Measurements from ENCODE around the gene CACNA1E. TPM values are rescaled to one million over a fixed set of nuclear protein-coding genes. Genes with fewer than 3 reads are reported as not detected.

Gene CACNA1E
- total and polyA plus RNA-seq, 2 of the 4 experiments (the other 2 are of a cell fraction) = not detected

- H3K23ac ChIP-seq (ENCODE audit: low read depth, low read length) = no peak overlapping the region
- no peak overlapping the region for H3K27ac ChIP-seq (ENCODE audit: insufficient read depth, low read length)
- H3K27me3 ChIP-seq (ENCODE audit: control insufficient read depth, insufficient read depth, low read length) = no peaks in the 10 kb centered on the region
- no peak overlapping the region for H2BK15ac ChIP-seq (ENCODE audit: low read depth, low read length)
- no peak overlapping the region for H4K5ac ChIP-seq (ENCODE audit: low read depth, low read length)
- no peak overlapping the region for H3K9ac ChIP-seq (ENCODE audit: low read depth, low read length)
- H3K9me1 ChIP-seq (ENCODE audit: insufficient read depth, low read length) = no peaks in the 10 kb centered on the region
- H2AFZ ChIP-seq (replicated peaks; ENCODE audit: low read length, poor library complexity) = no peak overlapping the region
- dilution Hi-C loops (cut with HindIII; ENCODE audit: low sequenced_read_pairs, unreplicated experiment) = no loop called here
- CTCF ChIA-PET = no interaction called here
- H3K36me3 ChIP-seq (ENCODE audit: control insufficient read depth, insufficient read depth, low read length) = no peaks in the 10 kb centered on the region
- H2AK9ac ChIP-seq (replicated peaks; ENCODE audit: low read depth, low read length, poor library complexity) = no peak overlapping the region
- no peak overlapping the region for H3K4ac ChIP-seq (ENCODE audit: low read depth, low read length)
- no peaks in the 10 kb centered on the region for H4K20me1 ChIP-seq (ENCODE audit: insufficient read depth, low read length)
- no peak overlapping the region for H3K4me3 ChIP-seq (ENCODE audit: insufficient read depth, low read depth, low read length)
- no peaks in the 10 kb centered on the region for H3K4me1 ChIP-seq (ENCODE audit: control insufficient read depth, insufficient read depth, low read length)
- H3K56ac ChIP-seq (ENCODE audit: extremely low read depth, insufficient read depth, low read length) = no peak overlapping the region
- H3K18ac ChIP-seq (ENCODE audit: low read depth, low read length) = no peak overlapping the region
- in situ Hi-C loops (cut with MboI; ENCODE audit: low sequenced_read_pairs) = no loop called here
- no peak for DNase-seq
- intact Hi-C loops (cut with micrococcal nuclease) = no loop called here
- 0 out of 2 replicates have a peak, but pooled peaks cover 3% of the 10 kb centered on the region for H3K9me3 ChIP-seq (ENCODE audit: control insufficient read depth, insufficient read depth, low read length)
- no peak overlapping the region for H2BK120ac ChIP-seq (ENCODE audit: low read depth, low read length)
- no peak overlapping the region for H2BK20ac ChIP-seq (ENCODE audit: low read depth, low read length)
- no peak for ATAC-seq (ENCODE audit: low read depth)
- no peak overlapping the region for H4K8ac ChIP-seq (ENCODE audit: low read depth in 2 of 2, low read length in 2 of 2)
- H3K14ac ChIP-seq (replicated peaks; ENCODE audit: low read depth, low read length) = no peak overlapping the region
- no TSS peak for BruUV-seq (replicated peaks)
- no CpG with 5 or more reads among the region's 4 CpGs for WGBS, 2 experiments (ENCODE audit: extremely low coverage in 2 of 2, insufficient read length in 1 of 2)
- no peaks in the 10 kb centered on the region for H3K79me1 ChIP-seq (ENCODE audit: low read depth in 1 of 2, low read length in 2 of 2)
- no peak overlapping the region for H3K4me2 ChIP-seq (ENCODE audit: low read depth, low read length)
- no peak overlapping the region for H2AK5ac ChIP-seq (ENCODE audit: low read depth, low read length)
- POLR2A ChIA-PET (ENCODE audit: unreplicated experiment) = no interaction called here
- TF ChIP-seq POLR2A (IDR thresholded peaks at IDR 0.05; ENCODE audit: low read depth, low read length) (no peak), USF2 (IDR thresholded peaks at IDR 0.05; ENCODE audit: low read depth, low read length) (no peak), NFE2L2 (IDR thresholded peaks at IDR 0.05; ENCODE audit: low read depth, low read length) (no peak), SMC3 (IDR thresholded peaks at IDR 0.05; ENCODE audit: low read depth, low read length) (no peak), RAD21 (IDR thresholded peaks at IDR 0.05; ENCODE audit: low read length) (no peak), ELK1 (IDR thresholded peaks at IDR 0.05; ENCODE audit: borderline replicate concordance, low read depth, low read length) (no peak), MXI1 (IDR thresholded peaks at IDR 0.05; ENCODE audit: borderline replicate concordance, low read depth, low read length) (no peak)
- H4K91ac ChIP-seq (ENCODE audit: insufficient read depth, low read depth, low read length) = no peak overlapping the region
- H2BK5ac ChIP-seq (ENCODE audit: low read depth, low read length, poor library complexity, severe bottlenecking) = no peak overlapping the region
Observed at GRCh38 chr1:181816608-181817007, 333.3 kb downstream of the CACNA1E start.

Data from IMR-90 (cell line).